ENCODE data around the gene SRBD1.
A peak's percentile ranks its signal among the peaks of the same experiment; 100 is the strongest.

Gene SRBD1

DNA sequence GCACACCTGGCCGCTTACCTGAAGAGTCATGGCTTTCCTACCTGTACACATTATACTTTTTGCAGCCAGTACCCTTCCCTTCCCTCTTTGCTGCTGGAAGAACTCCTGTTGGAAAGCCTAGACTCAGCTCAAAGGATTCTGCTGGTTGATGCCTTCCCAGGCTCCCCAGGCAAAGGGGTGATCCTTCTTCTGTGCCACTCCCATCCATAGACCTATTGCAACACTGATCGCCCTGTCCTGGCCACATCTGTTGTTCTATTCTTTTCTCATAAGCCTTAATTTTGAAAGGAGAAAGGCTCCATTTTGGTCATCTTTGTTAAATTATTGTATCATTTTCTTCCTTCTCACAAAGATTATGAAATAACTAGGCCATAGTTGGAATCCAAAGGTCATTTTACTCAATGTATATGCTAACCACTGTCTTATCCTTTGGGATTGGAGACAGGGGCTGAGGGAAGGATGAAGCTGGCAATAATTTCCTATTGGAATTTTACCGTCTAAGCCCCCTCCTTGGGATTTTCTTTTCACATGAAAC is 37.0 kb upstream of the SRBD1 start:
- H3K36me3 ChIP-seq (ENCODE audit: control insufficient read depth, insufficient read depth, low read length), result no peaks in the 10 kb centered on the region
- no peaks in the 10 kb centered on the region; the same call in 1 of the 2 replicates for H3K27me3 ChIP-seq (replicated peaks; ENCODE audit: control insufficient read depth, insufficient read depth, low read length)
- H3K4me3 ChIP-seq (replicated peaks; ENCODE audit: low read depth, low read length), result no peak overlapping the region
- DNase-seq (ENCODE audit: extremely low read depth, insufficient read length), result no peak
- TF ChIP-seq, protein P1, sequence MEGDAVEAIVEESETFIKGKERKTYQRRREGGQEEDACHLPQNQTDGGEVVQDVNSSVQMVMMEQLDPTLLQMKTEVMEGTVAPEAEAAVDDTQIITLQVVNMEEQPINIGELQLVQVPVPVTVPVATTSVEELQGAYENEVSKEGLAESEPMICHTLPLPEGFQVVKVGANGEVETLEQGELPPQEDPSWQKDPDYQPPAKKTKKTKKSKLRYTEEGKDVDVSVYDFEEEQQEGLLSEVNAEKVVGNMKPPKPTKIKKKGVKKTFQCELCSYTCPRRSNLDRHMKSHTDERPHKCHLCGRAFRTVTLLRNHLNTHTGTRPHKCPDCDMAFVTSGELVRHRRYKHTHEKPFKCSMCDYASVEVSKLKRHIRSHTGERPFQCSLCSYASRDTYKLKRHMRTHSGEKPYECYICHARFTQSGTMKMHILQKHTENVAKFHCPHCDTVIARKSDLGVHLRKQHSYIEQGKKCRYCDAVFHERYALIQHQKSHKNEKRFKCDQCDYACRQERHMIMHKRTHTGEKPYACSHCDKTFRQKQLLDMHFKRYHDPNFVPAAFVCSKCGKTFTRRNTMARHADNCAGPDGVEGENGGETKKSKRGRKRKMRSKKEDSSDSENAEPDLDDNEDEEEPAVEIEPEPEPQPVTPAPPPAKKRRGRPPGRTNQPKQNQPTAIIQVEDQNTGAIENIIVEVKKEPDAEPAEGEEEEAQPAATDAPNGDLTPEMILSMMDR (IDR thresholded peaks at IDR 0.05; ENCODE audit: insufficient read depth, low read length, poor library complexity, severe bottlenecking), result no peak

DNA sequence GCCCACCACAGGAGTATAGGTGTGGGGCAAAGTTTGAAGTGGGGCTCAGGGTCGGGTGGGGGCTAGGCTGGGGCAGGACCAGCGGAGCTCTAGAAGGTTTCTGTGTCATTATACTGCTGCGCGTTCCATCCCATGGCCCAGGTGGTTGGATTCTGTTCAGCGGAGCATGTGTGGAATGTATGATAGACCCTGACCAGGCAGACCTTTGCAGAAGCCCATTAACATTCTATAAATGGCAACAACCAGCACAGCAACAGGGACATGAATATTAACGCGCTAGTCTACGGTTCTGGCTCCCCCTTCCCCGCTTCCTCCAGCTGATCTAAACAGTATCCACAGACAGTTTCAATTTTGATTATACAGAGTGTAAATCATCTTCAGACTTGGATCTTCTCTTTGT is 36.3 kb upstream of the SRBD1 start:
- no peaks in the 10 kb centered on the region for H3K36me3 ChIP-seq (ENCODE audit: control insufficient read depth, insufficient read depth, low read length)
- H3K4me3 ChIP-seq (replicated peaks; ENCODE audit: low read depth, low read length), result no peak overlapping the region
- no peak for DNase-seq (ENCODE audit: extremely low read depth, insufficient read length)
- H3K27me3 ChIP-seq (replicated peaks; ENCODE audit: control insufficient read depth, insufficient read depth, low read length), result peaks cover 2% of the 10 kb centered on the region; the same call in 1 of the 2 replicates
- TF ChIP-seq, protein P1 (IDR thresholded peaks at IDR 0.05; ENCODE audit: insufficient read depth, low read length, poor library complexity, severe bottlenecking), result no peak

DNA sequence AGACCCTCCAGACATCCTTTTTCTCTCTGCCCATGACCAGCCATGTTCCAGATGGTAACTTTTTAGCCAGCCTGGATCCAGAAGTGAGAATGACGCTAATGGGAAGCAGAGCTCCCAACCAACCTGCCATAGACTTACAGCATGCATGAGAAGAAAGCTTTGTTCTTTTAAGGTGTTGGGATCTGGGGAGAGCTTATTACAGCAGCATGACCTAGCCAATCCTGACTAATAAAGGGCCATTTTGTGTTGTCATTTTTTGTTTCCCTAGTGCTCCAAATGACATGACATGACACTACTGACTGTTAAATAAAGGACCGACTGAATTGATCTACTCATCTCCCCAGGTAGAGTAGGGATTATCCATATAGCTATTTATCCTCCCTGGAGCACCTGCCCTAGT is 35.2 kb upstream of the SRBD1 start:
- no peak overlapping the region for H3K4me3 ChIP-seq (replicated peaks; ENCODE audit: low read depth, low read length)
- peaks cover 3% of the 10 kb centered on the region; the same call in 1 of the 2 replicates for H3K27me3 ChIP-seq (replicated peaks; ENCODE audit: control insufficient read depth, insufficient read depth, low read length)
- TF ChIP-seq, protein P1 (IDR thresholded peaks at IDR 0.05; ENCODE audit: insufficient read depth, low read length, poor library complexity, severe bottlenecking), result no peak
- no peaks in the 10 kb centered on the region for H3K36me3 ChIP-seq (ENCODE audit: control insufficient read depth, insufficient read depth, low read length)
- DNase-seq (ENCODE audit: extremely low read depth, insufficient read length), result no peak

DNA sequence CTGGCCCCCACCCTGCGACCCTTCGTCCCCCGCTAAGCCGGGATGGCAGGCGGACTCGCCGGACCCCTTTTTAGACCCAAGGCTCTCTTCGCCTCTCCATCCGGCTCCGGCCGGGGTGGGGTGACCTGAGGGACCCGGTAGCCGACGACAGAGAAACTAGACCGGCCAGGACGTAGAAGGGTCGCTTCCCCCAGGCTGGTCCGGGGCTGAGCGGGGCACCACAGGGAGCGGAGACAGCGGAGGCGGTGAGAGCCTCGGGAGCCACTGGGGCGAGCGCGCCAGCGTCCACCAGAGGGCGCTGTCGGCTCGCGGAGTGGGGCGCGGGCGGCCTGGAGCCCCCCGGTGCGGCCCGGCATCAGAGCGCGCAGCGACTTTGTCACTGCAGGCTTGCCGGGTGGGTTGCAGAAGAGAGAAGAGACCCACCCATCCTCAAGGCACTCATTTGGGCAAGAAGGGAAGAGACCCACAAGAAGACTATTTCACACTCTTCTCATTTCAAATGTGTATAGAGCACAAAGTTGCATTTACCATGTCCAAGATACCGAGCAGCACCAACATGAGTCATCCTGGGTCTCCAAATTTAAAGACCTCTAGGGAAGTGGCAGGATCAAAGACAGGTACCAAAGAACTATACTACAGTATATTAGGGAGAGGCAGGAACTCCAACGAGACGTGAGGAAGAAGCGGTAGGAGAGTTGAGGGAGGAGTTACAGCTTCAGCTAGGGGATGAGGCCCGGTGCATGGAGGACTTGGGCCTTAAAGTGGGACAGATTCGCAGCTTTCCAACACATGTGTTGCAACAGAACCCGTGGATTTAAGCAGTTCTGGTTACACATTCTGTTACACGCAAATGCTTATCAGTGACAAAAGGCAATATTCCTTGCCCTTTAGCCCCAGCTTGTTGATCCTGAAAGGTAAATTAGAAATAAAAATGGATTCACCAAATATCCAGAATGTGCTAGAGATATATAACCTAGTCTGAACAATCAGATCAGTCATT is 32.8 kb upstream of the SRBD1 start:
- Histone ChIP-seq H3K27me3 (replicated peaks; ENCODE audit: control insufficient read depth, insufficient read depth, low read length) (peaks cover 3% of the 10 kb centered on the region; the same call in 1 of the 2 replicates), H3K36me3 (ENCODE audit: control insufficient read depth, insufficient read depth, low read length) (no peaks in the 10 kb centered on the region), H3K4me3 (replicated peaks; ENCODE audit: low read depth, low read length) (peak overlapping the region; percentile 46)
- peak; percentile 78 for DNase-seq (ENCODE audit: extremely low read depth, insufficient read length)
- TF ChIP-seq, protein P1 (IDR thresholded peaks at IDR 0.05; ENCODE audit: insufficient read depth, low read length, poor library complexity, severe bottlenecking), result peak; percentile 47

DNA sequence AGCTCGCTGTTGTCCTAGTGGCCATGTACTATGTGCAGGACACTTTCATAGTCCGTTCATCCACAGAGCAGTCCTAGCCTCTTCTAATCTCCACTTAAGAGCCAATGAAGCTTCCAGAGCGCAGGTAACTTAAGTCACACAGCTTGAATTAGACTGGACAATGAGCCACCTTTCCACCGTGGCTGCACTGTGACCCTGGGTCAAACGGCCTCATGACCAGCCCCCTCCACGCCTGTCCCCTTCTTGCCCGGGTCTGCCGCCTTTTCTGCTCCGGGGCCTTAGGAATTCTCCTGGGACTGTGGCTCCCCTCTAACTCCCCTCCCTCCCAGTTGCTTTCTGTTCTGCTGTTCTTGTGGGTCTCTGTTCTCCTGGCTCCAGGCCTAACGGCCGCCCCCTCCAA is 32.0 kb upstream of the SRBD1 start:
- H3K4me3 ChIP-seq (replicated peaks; ENCODE audit: low read depth, low read length), result peak overlapping the region; percentile 46
- DNase-seq (ENCODE audit: extremely low read depth, insufficient read length), result peak; percentile 16
- H3K36me3 ChIP-seq (ENCODE audit: control insufficient read depth, insufficient read depth, low read length), result no peaks in the 10 kb centered on the region
- peaks cover 3% of the 10 kb centered on the region; the same call in 1 of the 2 replicates for H3K27me3 ChIP-seq (replicated peaks; ENCODE audit: control insufficient read depth, insufficient read depth, low read length)
- TF ChIP-seq, protein P1 (IDR thresholded peaks at IDR 0.05; ENCODE audit: insufficient read depth, low read length, poor library complexity, severe bottlenecking), result no peak
